Gastroesophageal sphincter (tissue), 4 donors: Measurements from ENCODE around the gene ZNF219. TPM values are rescaled to one million over a fixed set of nuclear protein-coding genes. Genes with fewer than 3 reads are reported as not detected.

Source experiments
- ATAC-seq: fragments of 150-250 bp; one replicate; pipeline ENCODE4 v1.9.1; 2016; ENCODE audit warnings: mild to moderate bottlenecking, moderate library complexity
- H3K27ac ChIP-seq, 4 donors: fragments of 200-600 bp; sonication (generic) in 3 of 4; 1 replicate in 3 of 4; 2 replicates in 1 of 4; pipeline ENCODE4 v1.5.1; 2016 to 2019
- H3K27me3 ChIP-seq: fragments of 200-600 bp; sonication (generic); one replicate; pipeline ENCODE4 v1.5.1; 2019
- H3K36me3 ChIP-seq, 2 donors: fragments of 200-600 bp; sonication (generic); one replicate each; pipeline ENCODE4 v1.5.1; 2019; ENCODE audit warnings: control low read depth in 1 of 2
- H3K4me1 ChIP-seq, 3 donors: fragments of 200-600 bp; sonication (generic); 1 replicate in 2 of 3; 2 replicates in 1 of 3; pipeline ENCODE4 v1.5.1; 2016 to 2019; ENCODE audit warnings: control low read depth in 2 of 3
- H3K4me3 ChIP-seq, 2 donors: fragments of 200-600 bp; sonication (generic); one replicate each; pipeline ENCODE4 v1.5.1; 2019; ENCODE audit warnings: mild to moderate bottlenecking in 1 of 2, moderate library complexity in 1 of 2
- H3K9me3 ChIP-seq, 3 donors: fragments of 200-600 bp; sonication (generic); one replicate each; pipeline ENCODE4 v1.5.1; 2017 to 2019; ENCODE audit warnings: control low read depth in 2 of 3
- CTCF ChIP-seq, 4 experiments: fragments of 200-600 bp in 2 of 4; fragments of 450-650 bp in 2 of 4; sonication (generic) in 1 of 4; IDR thresholded peaks; one replicate each; pipeline ENCODE4 v1.5.1; 2017 to 2019; ENCODE audit warnings: antibody characterized with exemption in 4 of 4, mild to moderate bottlenecking in 2 of 4, moderate library complexity in 2 of 4
- EP300 ChIP-seq: sonication (generic); formaldehyde crosslinking; IDR thresholded peaks from one replicate; pipeline ENCODE4 v1.6.1; 2017; ENCODE audit warnings: antibody characterized with exemption, mild to moderate bottlenecking
- POLR2A ChIP-seq, 2 donors: fragments of 450-650 bp; IDR thresholded peaks; one replicate each; pipeline ENCODE4 v1.6.1; 2017; ENCODE audit warnings: antibody characterized with exemption in 2 of 2, mild to moderate bottlenecking in 2 of 2, moderate library complexity in 1 of 2
- POLR2AphosphoS5 ChIP-seq: sonication (generic); formaldehyde crosslinking; IDR thresholded peaks from one replicate; pipeline ENCODE4 v1.6.1; 2017; ENCODE audit warnings: antibody characterized with exemption
- WGBS, 2 donors: methylation state at CpG; one replicate each; pipeline ENCODE4 v1.1.5; 2018; ENCODE audit warnings: low coverage in 1 of 2; 5-methylcytosine and 5-hydroxymethylcytosine counted together
- total RNA-seq, 4 donors: library from RNA; depleted of rRNA; stranded (reverse); fragments of >200 nt; gene quantifications; one replicate each; pipeline ENCODE4 v1.1.0, GENCODE V29; 2016

ZNF219 gene
- total RNA-seq, 4 donors from 2014 or later, result 42.5 to 112 (median 77.4) TPM

GRCh38 chr14:21112255-21112654, 13.8 kb upstream of the ZNF219 start:
- Histone ChIP-seq H3K4me3 (no peak overlapping the region), H3K4me1 (peaks cover 0 to 3% (median 3%) of the 10 kb centered on the region in 3 donors), H3K27me3 (no peaks in the 10 kb centered on the region), H3K27ac (no peak overlapping the region), H3K36me3 (no peaks in the 10 kb centered on the region), H3K9me3 (no peaks in the 10 kb centered on the region)
- no peak for TF ChIP-seq CTCF (IDR thresholded peaks at IDR 0.05)
- TF ChIP-seq POLR2AphosphoS5, result no peak
- no peak for TF ChIP-seq POLR2A (IDR thresholded peaks at IDR 0.05)
- TF ChIP-seq EP300, result no peak
- WGBS, 2 donors, result 72 to 81% methylated on average over 4 of the region's 4 CpGs
- ATAC-seq, result no peak

GRCh38 chr14:21109377-21110138, 11.1 kb upstream of the ZNF219 start:
- Histone ChIP-seq H3K9me3 (no peaks in the 10 kb centered on the region), H3K36me3 (no peaks in the 10 kb centered on the region), H3K4me1 (peaks cover 0 to 29% (median 23%) of the 10 kb centered on the region in 3 donors), H3K4me3 (no peak overlapping the region), H3K27me3 (no peaks in the 10 kb centered on the region), H3K27ac (no peak overlapping the region)
- no peak for ATAC-seq
- TF ChIP-seq CTCF (IDR thresholded peaks at IDR 0.05) (no peak), POLR2A (IDR thresholded peaks at IDR 0.05) (no peak), POLR2AphosphoS5 (no peak), EP300 (no peak)
- 82 to 88% methylated on average over 5 to 6 of the region's 6 CpGs for WGBS, 2 donors

DNA sequence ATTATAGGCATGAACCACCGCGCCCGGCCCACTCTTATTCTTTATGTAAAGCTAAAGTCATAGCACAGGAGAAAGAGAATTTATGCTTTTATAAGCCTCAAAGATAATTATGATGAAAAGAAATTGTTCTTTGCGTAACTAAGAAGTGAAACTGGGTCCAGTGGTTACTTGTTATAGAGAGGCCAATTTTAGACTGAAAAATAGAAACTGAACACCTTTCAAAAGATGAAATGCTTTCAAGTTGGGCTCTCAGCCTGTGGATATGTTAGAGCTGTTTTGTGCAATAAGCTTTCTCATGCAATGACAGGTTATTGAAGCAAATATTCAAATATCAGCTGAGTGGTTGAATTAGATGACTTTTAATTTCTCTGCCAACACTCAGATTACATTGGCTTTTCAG, 10.3 kb upstream of the ZNF219 start:
- Histone ChIP-seq H3K4me3 (no peak overlapping the region), H3K27ac (no peak overlapping the region), H3K4me1 (peaks cover 0 to 37% (median 24%) of the 10 kb centered on the region in 3 donors), H3K9me3 (no peaks in the 10 kb centered on the region), H3K27me3 (no peaks in the 10 kb centered on the region), H3K36me3 (no peaks in the 10 kb centered on the region)
- ATAC-seq, result no peak
- TF ChIP-seq POLR2A (IDR thresholded peaks at IDR 0.05) (no peak), EP300 (no peak), POLR2AphosphoS5 (no peak), CTCF (IDR thresholded peaks at IDR 0.05) (no peak)
- 96 to 100% methylated on average over 1 to 3 of the region's 4 CpGs for WGBS, 2 donors

DNA sequence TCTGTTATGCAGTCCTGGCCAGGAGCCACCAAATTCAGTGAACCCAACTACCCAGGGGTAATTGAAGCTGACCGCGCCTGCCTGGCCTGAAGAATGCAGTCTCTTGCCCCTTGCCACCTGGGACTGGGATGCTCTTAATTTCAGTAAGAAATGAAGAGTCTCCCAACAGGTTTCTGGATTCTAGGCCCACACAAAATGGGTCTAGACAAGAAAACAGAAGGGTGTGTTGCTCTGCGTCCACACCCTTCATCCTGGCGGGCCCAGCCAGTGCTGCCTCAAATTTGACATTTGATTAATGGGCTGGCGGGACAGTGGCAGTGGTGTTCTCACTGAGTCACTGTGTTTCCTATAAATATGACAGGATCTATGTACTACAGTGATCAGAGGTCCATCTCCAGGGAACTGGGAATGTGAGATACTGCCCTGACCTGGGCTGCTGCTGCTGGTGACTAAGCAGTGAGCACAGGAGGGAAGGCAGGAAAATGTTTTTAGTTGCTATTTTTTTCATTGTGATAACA, 8.9 kb upstream of the ZNF219 start:
- no peak for ATAC-seq
- H3K27me3 ChIP-seq, result no peaks in the 10 kb centered on the region
- H3K4me1 ChIP-seq, result peaks cover 2 to 48% (median 27%) of the 10 kb centered on the region in 3 donors
- no CpG with 5 or more reads among the region's 5 CpGs for WGBS, 2 donors
- H3K27ac ChIP-seq, result peak overlapping the region in 3 of 4 donors; percentile 36 to 99 (median 54)
- no peaks in the 10 kb centered on the region for H3K9me3 ChIP-seq
- H3K36me3 ChIP-seq, result no peaks in the 10 kb centered on the region
- no peak overlapping the region for H3K4me3 ChIP-seq
- no peak for TF ChIP-seq EP300
- TF ChIP-seq POLR2AphosphoS5, result no peak

DNA sequence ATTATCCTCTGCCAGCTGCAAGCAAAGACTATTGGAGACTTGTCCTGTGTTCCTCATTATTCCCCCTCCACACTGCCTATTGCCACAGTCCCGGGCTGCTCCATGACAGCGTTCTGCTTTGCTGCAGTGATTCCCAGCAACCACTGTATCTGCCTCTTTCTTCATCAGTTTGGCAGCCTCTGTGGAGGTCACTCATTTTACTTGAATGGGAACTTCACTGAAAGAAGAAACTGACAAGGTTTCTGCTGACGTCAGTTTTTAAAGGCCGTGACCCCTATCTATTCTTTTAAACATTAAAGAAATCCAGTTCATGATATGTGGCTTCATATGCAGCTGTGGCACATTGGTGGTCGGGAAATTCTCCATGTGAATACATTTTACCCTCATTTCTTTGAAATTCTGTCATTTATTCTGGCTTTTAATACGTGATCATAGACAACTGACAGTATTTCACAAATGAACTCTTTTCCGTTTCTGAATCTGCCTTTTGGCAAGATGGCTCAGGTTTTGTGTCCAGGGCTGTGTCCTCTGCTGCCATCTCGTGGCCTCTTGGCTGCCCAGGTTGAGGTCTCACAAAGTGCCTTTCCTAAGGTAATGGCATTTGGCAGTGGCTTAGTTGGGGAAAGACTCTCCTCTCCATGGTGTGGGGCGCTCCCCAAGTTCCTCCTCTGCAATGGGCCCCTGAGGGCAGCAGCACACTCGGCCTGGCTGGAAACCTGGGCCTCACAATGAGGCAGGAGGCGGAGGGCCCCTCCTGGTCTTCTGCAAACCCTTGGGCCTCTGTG, 8.2 kb upstream of the ZNF219 start:
- Histone ChIP-seq H3K27ac (peak overlapping the region in 3 of 4 donors; percentile 36 to 99 (median 54)), H3K4me1 (peaks cover 2 to 55% (median 27%) of the 10 kb centered on the region in 3 donors), H3K4me3 (no peak overlapping the region), H3K36me3 (no peaks in the 10 kb centered on the region), H3K27me3 (no peaks in the 10 kb centered on the region), H3K9me3 (no peaks in the 10 kb centered on the region)
- 5 to 11% methylated on average over 8 of the region's 11 CpGs for WGBS, 2 donors
- TF ChIP-seq EP300, result no peak
- peak; percentile 77 to 92 (median 80) for TF ChIP-seq CTCF (IDR thresholded peaks at IDR 0.05)
- peak; percentile 19 for TF ChIP-seq POLR2AphosphoS5
- no peak for TF ChIP-seq POLR2A (IDR thresholded peaks at IDR 0.05)
- ATAC-seq, result no peak
